LNCAP (cell line): ENCODE data around the gene CTNNBL1.

Experiments used
- TF ChIP-seq, protein P1 (sequence below): fragments of 450-650 bp; IDR thresholded peaks from 2 replicates; pipeline ENCODE4 v1.5.1; 2017; ENCODE audit warnings: mild to moderate bottlenecking

Gene CTNNBL1

DNA sequence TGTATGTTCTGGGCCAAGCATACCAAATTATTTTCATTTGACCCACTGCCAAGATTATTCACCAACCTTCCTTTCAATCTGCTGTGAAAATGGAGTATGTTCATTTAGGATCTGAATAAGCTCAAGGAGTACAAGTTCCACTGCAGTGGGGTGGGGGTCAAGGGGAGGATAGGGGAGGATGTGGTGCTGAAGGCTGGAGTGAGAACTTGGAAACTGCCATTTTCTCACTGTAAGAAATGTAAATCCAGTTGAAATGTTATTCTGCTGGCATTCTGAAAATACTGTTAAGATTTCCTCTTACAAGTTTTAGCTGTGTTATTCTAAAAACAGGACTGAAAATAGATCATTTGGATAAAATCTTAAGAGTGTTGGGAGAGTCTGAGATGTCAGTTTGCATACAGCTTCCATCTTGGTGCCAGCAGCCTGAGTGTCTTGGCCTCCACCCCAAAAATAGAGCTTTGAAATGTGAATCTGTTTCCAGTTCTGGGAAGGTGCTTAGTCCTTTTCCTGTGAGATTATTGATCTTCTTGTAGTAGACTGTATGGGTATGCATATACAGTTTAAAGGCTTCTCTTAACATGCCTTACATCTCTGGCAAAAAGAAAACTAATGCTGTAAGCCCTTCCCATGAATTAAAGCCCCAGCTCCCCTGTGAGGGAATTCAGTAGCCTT lies 84.3 kb downstream of the CTNNBL1 start:
- TF ChIP-seq, protein P1, sequence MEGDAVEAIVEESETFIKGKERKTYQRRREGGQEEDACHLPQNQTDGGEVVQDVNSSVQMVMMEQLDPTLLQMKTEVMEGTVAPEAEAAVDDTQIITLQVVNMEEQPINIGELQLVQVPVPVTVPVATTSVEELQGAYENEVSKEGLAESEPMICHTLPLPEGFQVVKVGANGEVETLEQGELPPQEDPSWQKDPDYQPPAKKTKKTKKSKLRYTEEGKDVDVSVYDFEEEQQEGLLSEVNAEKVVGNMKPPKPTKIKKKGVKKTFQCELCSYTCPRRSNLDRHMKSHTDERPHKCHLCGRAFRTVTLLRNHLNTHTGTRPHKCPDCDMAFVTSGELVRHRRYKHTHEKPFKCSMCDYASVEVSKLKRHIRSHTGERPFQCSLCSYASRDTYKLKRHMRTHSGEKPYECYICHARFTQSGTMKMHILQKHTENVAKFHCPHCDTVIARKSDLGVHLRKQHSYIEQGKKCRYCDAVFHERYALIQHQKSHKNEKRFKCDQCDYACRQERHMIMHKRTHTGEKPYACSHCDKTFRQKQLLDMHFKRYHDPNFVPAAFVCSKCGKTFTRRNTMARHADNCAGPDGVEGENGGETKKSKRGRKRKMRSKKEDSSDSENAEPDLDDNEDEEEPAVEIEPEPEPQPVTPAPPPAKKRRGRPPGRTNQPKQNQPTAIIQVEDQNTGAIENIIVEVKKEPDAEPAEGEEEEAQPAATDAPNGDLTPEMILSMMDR: no peak

DNA sequence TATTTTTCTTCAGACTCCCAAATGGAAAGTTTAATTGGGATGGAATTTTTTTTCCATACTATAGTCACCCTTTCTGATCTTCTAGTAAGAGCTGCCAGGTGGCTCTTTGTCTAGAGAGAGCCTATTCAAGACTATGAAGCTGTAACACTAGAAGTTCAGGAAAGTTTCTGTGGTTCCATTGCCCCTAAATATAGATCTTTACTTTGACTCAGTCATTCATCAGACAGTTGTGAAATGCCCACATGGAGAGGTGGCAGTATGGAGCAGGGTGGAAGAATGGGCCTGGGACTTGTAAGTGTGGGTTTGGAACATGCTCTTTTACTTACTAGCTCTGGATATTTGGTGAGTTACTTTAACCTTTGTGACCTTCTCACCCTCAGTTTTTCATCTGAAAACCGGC lies 87.8 kb downstream of the CTNNBL1 start:
- TF ChIP-seq, protein P1: no peak

DNA sequence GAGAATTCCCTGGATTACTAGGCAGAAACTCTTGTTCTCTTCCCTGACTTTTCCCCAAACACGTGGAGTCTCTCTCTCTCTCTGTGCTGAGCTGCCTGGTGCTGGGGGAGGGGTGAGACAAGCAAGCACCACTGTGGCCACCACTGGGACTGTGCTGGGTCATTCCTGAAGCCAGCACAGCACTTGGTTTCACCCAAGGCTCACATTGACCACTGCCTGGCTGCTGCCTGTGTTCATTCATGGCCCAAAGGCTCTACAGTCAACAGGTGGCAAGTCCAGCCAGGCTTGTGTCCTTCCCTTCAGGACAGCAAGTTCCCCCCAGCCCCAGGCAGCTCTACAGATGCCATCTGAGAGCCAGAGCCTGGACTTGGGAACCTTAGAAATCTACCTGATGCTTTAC lies 92.2 kb downstream of the CTNNBL1 start:
- TF ChIP-seq, protein P1: no peak

DNA sequence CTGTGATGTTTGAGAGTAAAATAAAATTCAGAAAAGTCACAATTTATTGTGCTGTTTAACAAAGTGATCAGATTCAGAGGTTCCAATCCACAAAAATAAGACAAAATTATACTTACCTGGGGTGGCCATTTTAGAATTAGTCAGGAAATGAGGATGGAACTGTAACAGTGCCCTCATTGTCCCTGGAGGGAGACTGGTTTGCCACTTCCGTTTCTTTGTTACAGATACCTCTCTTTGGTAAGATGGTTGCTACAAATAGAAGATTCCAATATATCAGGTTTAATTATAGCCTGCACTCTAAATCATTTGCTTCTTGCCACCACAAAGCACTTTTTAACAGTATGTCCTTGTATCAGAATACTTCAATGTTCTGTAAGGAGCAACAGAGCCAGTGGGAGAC lies 95.6 kb downstream of the CTNNBL1 start:
- TF ChIP-seq, protein P1: no peak

DNA sequence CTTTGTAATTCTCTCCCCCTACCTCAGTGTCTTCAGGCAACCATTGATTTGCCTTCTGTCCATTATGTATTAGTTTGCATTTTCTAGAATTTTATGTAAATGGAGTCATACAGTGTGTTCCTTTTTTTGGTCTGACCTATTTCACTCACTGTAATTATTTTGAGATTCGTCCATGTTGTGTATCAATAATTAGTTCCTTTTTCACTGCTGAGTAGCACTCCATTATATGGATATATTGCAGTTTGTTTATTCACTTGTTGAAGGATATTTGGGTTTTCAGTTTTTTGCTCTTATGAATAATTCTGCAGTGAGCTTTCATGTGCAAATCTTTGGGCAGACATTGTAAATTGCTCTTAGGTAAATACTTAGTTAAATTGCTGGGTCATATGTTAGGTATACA lies 97.1 kb downstream of the CTNNBL1 start:
- TF ChIP-seq, protein P1: no peak

DNA sequence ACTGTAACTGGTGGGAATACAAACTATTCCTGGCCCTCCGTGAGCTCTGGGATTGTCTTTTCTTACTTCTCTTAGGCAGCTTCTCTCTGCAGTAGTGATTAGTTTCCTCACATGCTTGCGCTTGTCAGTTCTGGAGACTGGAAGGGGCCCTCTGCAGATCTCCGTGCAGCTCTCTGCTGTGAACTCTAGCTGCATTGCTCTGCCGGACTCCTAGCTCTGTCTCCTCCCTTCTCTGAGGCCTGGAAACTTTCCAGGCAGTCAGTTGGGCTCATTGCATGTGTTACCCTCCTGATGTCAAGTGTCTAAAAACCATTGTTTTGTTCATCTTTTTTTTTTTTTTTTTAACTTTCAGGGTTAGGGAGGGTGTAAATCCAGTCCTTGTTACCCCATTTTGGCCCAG lies 102.3 kb downstream of the CTNNBL1 start:
- TF ChIP-seq, protein P1: no peak

DNA sequence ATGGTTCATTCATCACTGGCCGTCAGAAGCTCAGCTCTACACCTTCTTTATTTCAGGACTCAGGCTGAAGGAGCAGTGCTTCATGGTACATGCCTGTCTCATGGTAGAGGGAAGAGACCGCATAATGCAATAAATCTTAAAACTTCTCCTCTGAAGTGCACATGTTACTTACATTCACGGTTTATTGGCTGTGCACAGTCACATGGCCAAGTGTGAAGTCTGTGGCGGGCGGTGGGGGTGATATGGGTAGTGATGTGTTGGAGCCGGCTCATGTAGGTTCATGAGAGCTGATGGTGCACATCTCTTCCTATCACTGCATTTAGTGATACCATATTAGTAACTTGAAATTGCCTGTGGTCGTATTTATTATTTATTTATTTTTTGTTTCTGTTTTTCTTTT lies 102.9 kb downstream of the CTNNBL1 start:
- TF ChIP-seq, protein P1: no peak

DNA sequence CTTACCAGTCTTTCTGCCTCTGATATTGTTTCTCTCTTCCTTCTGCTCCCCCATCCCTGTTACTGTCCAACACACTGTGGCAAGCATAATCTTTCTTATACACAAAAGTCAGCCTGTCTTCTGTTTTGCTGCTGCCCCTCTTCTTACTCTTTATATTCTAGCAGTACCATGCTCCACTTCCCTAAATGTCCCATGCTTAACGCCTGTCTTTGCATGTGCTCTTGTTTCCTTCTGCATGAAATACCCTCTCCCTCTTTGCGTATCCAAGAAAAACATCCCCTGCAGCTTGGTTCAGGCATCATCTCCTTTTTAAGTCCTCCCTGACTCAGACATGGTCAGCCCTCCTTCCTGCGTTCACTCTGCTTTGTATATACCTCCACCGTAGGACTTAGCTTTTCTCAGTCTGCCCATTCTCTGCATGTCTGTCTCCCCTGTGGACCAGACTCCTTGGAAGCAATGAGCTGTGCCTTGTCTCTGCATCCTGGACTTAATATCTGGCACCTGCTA lies 103.9 kb downstream of the CTNNBL1 start:
- TF ChIP-seq, protein P1: no peak
